Measurements from ENCODE around the gene NKAPD1.
"Not testable (repeated sequence)": the region's sequence is repeated elsewhere in the genome, so short reads cannot be mapped to it uniquely, and the experiment has no call there.

The NKAPD1 gene, protein sequence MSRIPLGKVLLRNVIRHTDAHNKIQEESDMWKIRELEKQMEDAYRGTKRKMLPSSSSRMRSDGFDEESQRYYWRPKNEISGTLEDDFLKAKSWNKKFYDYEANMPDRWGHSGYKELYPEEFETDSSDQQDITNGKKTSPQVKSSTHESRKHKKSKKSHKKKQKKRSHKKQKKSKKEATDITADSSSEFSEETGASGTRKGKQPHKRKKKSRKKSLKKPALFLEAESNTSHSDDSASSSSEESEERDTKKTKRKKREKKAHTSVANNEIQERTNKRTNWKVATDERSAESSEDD

DNA sequence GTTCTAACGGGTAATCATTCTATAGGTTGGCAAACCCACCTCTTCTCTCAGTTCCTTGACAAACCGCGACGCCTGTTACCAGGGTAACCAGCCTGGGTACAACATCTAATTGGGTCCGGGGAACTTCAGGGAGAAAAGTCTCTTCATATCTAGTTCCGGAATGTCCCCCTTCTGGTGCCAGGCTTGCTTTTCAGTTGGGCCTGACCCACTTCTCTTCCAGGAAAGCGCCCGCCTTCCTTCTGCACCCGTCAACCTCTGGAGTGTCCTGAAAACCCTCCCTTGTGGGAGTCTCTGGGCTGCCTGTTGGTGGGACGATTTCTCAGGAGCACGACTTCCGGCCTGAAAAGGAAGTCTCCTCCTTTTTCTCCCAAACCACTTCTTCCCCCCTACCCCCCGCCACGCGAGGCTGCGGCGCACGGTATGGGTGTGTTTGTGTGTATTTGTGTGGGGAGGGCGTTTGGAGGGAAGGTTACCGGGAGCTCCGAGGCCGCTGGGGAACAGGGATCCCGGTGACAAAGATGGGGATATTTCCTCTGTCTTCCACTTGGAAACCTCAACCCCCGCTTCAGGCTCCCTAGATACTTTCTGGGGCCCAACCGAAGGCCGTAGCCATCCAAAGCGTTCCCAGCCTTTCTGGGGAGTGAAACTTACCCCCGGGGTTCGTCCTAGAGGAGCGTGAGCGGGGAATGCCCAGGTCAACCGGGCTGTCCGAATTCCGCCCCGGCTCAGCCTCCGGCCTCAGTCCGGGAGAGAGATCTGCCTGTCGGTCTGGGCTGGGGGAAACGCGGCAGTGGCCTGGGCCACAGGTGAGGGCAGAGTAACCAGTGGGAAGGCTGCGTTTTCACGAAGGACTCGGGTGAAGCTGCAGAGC lies at the start of gene NKAPD1, which contains the start of gene PIH1D2:
TSS of gene NKAPD1 (plus strand) at position 359 of the 871 bp plus-strand sequence. CDS start 1,276 bp downstream, outside the sequence.
TSS of gene PIH1D2 (minus strand) at position 77 of the 871 bp plus-strand sequence. CDS start 843 bp downstream, outside the sequence.
- H3K4me3 ChIP-seq (ENCODE audit: insufficient read length, low read depth): peak within 1 kb of the TSS; percentile 94
- H3K4me1 ChIP-seq (ENCODE audit: insufficient read depth, insufficient read length): no peaks in the 10 kb centered on the region
- H3K36me3 ChIP-seq (ENCODE audit: insufficient read depth, insufficient read length, low read length): peaks cover 29% of the 10 kb centered on the region
- peak; percentile 75 for DNase-seq (ENCODE audit: low read depth, low spot score)
- TF ChIP-seq SUZ12 (IDR thresholded peaks at IDR 0.05; ENCODE audit: extremely low read depth, insufficient read depth, insufficient read length) (no peak), ZNF274 (IDR thresholded peaks at IDR 0.05; ENCODE audit: low read depth, low read length) (no peak), YY1 (IDR thresholded peaks at IDR 0.05; ENCODE audit: insufficient read depth, insufficient read length) (no peak)
- peak within 1 kb of the TSS; percentile 90 for H3K9ac ChIP-seq (ENCODE audit: insufficient read length, low read depth)
- no peaks in the 10 kb centered on the region for H3K9me3 ChIP-seq (ENCODE audit: insufficient read depth, low read length)
- H3K27me3 ChIP-seq (ENCODE audit: insufficient read depth, insufficient read length): no peaks in the 10 kb centered on the region

DNA sequence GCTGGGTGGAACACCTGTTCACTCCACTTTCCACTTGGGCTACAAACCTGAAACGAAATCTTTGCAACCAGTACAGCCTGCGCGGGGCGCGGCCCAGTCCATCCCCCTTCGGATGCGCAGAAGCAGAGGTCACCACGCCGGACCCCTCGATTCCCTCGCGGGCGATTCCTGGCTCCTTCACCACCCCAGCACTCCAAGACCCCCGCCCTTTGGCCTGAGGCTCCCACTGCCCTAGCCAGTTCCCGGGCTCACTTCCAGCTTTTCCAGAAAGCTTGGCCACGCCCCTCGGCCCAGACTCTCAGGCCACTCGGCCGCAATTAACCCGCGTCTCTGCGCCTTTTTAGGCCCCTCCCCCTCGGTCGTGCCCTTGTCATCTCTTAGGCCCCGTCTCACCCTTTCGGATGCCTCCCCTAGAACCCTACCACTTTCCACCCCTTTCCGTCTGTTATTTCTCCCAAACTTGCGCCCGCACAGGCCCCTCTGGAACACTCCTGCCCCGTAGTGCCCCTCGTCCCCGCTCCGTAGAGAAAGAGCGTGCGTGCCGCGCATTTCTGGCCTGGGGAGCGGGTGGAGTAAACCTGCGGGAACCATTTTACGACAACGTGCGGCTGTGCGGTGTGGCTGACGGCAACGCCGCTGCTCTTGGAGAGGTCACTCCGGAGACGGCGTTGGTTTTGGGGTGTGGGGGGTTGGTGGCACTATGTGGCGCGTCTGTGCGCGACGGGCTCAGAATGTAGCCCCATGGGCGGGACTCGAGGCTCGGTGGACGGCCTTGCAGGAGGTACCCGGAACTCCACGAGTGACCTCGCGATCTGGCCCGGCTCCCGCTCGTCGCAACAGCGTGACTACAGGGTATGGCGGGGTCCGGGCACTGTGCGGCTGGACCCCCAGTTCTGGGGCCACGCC lies 49.1 kb upstream of the NKAPD1 start, which contains the start of gene DLAT:
TSS of gene DLAT (plus strand) at position 636 of the 906 bp plus-strand sequence. CDS start at position 701, 65 bp downstream.
- DNase-seq (ENCODE audit: low read depth, low spot score): peak; percentile 91
- Histone ChIP-seq H3K27me3 (ENCODE audit: insufficient read depth, insufficient read length) (no peaks in the 10 kb centered on the region), H3K4me3 (ENCODE audit: insufficient read length, low read depth) (peak within 1 kb of the TSS; percentile 94), H3K4me1 (ENCODE audit: insufficient read depth, insufficient read length) (no peaks in the 10 kb centered on the region), H3K9ac (ENCODE audit: insufficient read length, low read depth) (peak within 1 kb of the TSS; percentile 97), H3K9me3 (ENCODE audit: insufficient read depth, low read length) (no peaks in the 10 kb centered on the region), H3K36me3 (ENCODE audit: insufficient read depth, insufficient read length, low read length) (peaks cover 22% of the 10 kb centered on the region)
- TF ChIP-seq YY1 (IDR thresholded peaks at IDR 0.05; ENCODE audit: insufficient read depth, insufficient read length) (no peak), SUZ12 (IDR thresholded peaks at IDR 0.05; ENCODE audit: extremely low read depth, insufficient read depth, insufficient read length) (no peak), ZNF274 (IDR thresholded peaks at IDR 0.05; ENCODE audit: low read depth, low read length) (no peak)

DNA sequence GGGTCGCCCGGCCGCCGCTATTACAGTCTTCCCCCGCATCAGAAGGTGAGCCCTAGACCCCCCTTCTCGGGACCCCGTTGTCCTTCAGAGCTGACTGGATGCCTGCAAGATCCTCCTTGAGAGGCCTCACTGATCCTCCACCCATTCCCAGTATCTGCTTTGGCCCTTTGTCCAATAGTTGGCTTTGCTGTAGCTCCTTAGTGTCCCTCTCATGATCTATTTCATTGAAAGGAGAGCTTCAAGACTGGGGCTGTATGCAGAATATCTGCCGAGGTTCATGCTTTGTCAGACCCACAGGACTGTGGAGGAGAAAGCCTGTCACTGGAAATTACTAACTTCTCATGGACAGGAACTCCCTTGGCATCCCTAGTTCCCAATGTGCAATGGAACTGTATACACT lies 48.4 kb upstream of the NKAPD1 start:
- H3K36me3 ChIP-seq (ENCODE audit: insufficient read depth, insufficient read length, low read length): peaks cover 29% of the 10 kb centered on the region
- no peak for DNase-seq (ENCODE audit: low read depth, low spot score)
- peak overlapping the region; percentile 97 for H3K9ac ChIP-seq (ENCODE audit: insufficient read length, low read depth)
- no peaks in the 10 kb centered on the region for H3K9me3 ChIP-seq (ENCODE audit: insufficient read depth, low read length)
- no peaks in the 10 kb centered on the region for H3K4me1 ChIP-seq (ENCODE audit: insufficient read depth, insufficient read length)
- H3K4me3 ChIP-seq (ENCODE audit: insufficient read length, low read depth): peak overlapping the region; percentile 94
- TF ChIP-seq SUZ12 (IDR thresholded peaks at IDR 0.05; ENCODE audit: extremely low read depth, insufficient read depth, insufficient read length) (no peak), ZNF274 (IDR thresholded peaks at IDR 0.05; ENCODE audit: low read depth, low read length) (no peak), YY1 (IDR thresholded peaks at IDR 0.05; ENCODE audit: insufficient read depth, insufficient read length) (no peak)
- H3K27me3 ChIP-seq (ENCODE audit: insufficient read depth, insufficient read length): no peaks in the 10 kb centered on the region

DNA sequence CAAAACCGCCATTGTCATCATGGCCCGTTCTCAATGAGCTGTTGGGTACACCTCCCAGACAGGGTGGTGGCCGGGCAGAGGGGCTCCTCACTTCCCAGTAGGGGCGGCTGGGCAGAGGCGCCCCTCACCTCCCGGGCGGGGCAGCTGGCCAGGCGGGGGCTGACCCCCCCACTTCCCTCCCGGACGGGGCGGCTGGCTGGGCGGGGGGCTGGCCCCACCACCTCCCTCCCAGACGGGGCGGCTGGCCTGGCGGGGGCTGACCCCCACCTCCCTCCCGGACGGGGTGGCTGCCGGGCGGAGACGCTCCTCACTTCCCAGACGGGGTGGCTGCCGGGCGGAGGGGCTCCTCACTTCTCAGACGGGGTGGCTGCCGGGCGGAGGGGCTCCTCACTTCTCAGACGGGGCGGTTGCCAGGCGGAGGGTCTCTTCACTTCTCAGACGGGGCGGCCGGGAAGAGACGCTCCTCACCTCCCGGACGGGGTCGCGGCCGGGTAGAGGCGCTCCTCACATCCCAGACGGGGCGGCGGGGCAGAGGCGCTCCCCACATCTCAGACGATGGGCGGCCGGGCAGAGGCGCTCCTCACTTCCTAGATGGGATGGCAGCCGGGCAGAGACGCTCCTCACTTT lies 47.2 kb upstream of the NKAPD1 start:
- H3K36me3 ChIP-seq (ENCODE audit: insufficient read depth, insufficient read length, low read length): peaks cover 40% of the 10 kb centered on the region
- H3K4me3 ChIP-seq (ENCODE audit: insufficient read length, low read depth); H3K9ac ChIP-seq (ENCODE audit: insufficient read length, low read depth); H3K9me3 ChIP-seq (ENCODE audit: insufficient read depth, low read length); H3K4me1 ChIP-seq (ENCODE audit: insufficient read depth, insufficient read length); DNase-seq (ENCODE audit: low read depth, low spot score); H3K27me3 ChIP-seq (ENCODE audit: insufficient read depth, insufficient read length): not testable (repeated sequence)

DNA sequence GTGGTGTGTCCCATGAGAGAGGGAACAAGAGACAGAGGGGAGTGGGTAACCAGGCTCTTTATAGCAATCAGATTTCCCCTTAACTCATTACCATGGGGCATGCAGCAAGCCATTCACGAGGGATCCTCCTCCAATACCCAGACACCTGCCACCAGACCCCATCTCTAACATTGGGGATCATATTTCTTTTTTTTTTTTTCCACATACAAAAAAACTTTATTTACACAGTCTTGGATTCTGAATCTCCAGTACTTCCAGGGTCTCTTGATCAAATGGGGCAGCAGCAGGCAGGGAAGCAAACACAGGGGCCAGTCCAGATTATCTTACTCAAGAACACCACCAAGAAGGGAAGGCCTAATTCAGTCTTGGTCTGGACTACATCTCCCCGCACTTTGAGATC lies 44.6 kb upstream of the NKAPD1 start:
- Histone ChIP-seq H3K9ac (ENCODE audit: insufficient read length, low read depth) (no peak overlapping the region), H3K27me3 (ENCODE audit: insufficient read depth, insufficient read length) (no peaks in the 10 kb centered on the region), H3K4me1 (ENCODE audit: insufficient read depth, insufficient read length) (no peaks in the 10 kb centered on the region), H3K9me3 (ENCODE audit: insufficient read depth, low read length) (no peaks in the 10 kb centered on the region), H3K4me3 (ENCODE audit: insufficient read length, low read depth) (no peak overlapping the region), H3K36me3 (ENCODE audit: insufficient read depth, insufficient read length, low read length) (peaks cover 58% of the 10 kb centered on the region)
- TF ChIP-seq SUZ12 (IDR thresholded peaks at IDR 0.05; ENCODE audit: extremely low read depth, insufficient read depth, insufficient read length): no peak
- no peak for TF ChIP-seq YY1 (IDR thresholded peaks at IDR 0.05; ENCODE audit: insufficient read depth, insufficient read length)
- no peak for TF ChIP-seq ZNF274 (IDR thresholded peaks at IDR 0.05; ENCODE audit: low read depth, low read length)
- no peak for DNase-seq (ENCODE audit: low read depth, low spot score)

DNA sequence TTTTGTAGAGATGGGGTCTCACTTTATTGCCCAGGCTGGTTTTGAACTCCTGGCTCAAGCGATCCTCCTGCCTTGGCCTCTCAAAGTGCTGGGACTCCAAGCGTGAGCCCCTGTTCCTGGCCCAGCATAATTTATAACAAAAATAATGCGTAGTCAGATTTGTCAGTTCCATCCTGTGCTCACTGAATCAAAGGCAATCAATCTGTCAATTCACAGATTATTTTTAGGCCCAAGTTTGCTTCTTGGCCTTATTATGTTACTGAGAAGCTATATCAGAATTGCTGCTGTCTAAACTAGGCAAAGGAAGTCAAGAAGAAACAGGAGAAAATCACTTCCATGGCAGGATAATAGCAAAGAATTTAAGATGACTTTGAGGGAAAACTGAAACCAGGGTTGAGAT lies 40.2 kb upstream of the NKAPD1 start:
- H3K9ac ChIP-seq (ENCODE audit: insufficient read length, low read depth): no peak overlapping the region
- no peak overlapping the region for H3K4me3 ChIP-seq (ENCODE audit: insufficient read length, low read depth)
- H3K9me3 ChIP-seq (ENCODE audit: insufficient read depth, low read length): no peaks in the 10 kb centered on the region
- no peak for DNase-seq (ENCODE audit: low read depth, low spot score)
- TF ChIP-seq ZNF274 (IDR thresholded peaks at IDR 0.05; ENCODE audit: low read depth, low read length) (no peak), SUZ12 (IDR thresholded peaks at IDR 0.05; ENCODE audit: extremely low read depth, insufficient read depth, insufficient read length) (no peak), YY1 (IDR thresholded peaks at IDR 0.05; ENCODE audit: insufficient read depth, insufficient read length) (no peak)
- H3K4me1 ChIP-seq (ENCODE audit: insufficient read depth, insufficient read length): no peaks in the 10 kb centered on the region
- peaks cover 67% of the 10 kb centered on the region for H3K36me3 ChIP-seq (ENCODE audit: insufficient read depth, insufficient read length, low read length)
- no peaks in the 10 kb centered on the region for H3K27me3 ChIP-seq (ENCODE audit: insufficient read depth, insufficient read length)

All from NT2/D1 (cell line).